Ramos (cell line): ENCODE data around the gene CD44.

Experiments used
- in situ Hi-C: fragments of 300-500 bp; cut with MboI; formaldehyde crosslinking; loops from one replicate; pipeline ENCODE4 v1.14.3; 2022; ENCODE audit warnings: low sequenced_read_pairs; ENCODE audit not compliant: unreplicated experiment

CD44 gene

GRCh38 chr11:35136311-35136710 lies 2.7 kb upstream of the CD44 start:
- in situ Hi-C loops, result no loop called here

DNA sequence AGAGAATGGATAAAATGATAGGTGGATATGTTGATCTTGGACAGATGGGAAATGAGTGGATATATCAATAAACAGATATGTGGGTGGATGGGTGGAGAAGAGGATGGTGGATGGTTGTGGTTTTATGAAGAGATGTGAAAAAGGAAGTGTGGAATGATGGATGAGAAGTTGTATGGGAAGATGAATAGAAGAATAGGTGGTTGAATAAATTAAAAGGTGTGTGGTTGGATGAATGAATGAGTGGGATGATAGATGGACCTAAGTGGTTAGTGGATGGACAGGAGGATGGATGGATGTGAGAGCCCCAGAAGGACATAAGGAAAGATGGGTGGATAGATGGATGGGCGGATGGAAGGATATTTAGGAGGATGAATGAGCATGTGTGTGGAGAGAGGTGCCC lies 913 bp upstream of the CD44 start:
- in situ Hi-C loops, result no loop called here

DNA sequence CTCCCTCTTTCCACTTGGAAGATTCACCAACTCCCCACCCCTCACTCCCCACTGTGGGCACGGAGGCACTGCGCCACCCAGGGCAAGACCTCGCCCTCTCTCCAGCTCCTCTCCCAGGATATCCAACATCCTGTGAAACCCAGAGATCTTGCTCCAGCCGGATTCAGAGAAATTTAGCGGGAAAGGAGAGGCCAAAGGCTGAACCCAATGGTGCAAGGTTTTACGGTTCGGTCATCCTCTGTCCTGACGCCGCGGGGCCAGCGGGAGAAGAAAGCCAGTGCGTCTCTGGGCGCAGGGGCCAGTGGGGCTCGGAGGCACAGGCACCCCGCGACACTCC lies 397 bp upstream of the CD44 start:
- in situ Hi-C loops, result no loop called here

GRCh38 chr11:35139722-35140282 lies 831 bp downstream of the CD44 start:
- in situ Hi-C loops, result no loop called here

- in situ Hi-C loops, result no loop called here
These were observed 2.1 kb downstream of the CD44 start for GRCh38 chr11:35141071-35141470.

DNA sequence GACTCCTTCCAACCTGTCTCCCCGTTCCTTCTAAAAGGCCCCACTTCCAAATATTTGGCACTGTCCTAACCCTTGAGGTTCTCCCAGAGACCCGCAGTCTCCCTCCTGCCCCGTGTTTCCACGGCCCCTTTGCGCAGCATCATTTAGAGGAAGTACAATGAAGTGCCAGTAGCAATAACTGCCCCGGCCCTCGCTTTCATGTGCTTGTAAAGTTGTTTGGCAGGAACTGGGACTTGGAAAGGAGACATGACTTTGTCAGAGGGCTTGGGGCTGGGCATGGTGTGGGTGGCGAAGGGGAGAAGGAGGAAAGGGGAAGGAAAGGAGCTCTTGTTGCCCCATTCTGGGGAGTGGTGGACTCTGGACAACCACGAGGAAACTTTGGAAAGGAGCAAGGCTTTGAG lies 2.6 kb downstream of the CD44 start:
- in situ Hi-C loops, result no loop called here

DNA sequence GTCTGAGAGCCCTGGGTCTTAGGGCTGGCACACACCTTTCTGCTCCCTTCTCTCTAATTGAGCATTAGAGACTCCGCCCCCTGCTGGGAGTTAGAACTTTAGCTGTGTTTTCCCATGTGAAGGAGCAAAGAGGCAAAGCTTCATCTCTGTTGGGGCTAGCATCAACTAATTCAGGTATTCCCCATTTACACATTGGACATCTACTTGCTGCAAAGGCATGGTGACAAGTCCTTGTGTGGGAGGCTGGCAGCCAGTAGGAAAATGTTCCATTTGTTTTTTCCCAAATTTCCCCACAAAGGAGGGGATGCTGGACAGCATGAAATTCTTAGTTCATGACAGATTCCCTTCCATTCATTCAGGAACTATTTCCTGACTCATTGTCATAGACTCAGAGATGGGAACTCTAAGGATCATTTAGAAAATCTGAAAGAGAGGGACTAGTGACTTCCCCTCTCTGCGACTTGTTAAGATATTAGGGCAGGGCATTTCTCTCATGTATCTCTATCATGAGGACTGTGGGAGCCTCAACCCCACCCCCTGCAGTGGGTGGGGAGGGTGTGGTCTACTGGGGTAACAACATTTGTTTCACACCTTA lies 3.6 kb downstream of the CD44 start:
- in situ Hi-C loops, result no loop called here

DNA sequence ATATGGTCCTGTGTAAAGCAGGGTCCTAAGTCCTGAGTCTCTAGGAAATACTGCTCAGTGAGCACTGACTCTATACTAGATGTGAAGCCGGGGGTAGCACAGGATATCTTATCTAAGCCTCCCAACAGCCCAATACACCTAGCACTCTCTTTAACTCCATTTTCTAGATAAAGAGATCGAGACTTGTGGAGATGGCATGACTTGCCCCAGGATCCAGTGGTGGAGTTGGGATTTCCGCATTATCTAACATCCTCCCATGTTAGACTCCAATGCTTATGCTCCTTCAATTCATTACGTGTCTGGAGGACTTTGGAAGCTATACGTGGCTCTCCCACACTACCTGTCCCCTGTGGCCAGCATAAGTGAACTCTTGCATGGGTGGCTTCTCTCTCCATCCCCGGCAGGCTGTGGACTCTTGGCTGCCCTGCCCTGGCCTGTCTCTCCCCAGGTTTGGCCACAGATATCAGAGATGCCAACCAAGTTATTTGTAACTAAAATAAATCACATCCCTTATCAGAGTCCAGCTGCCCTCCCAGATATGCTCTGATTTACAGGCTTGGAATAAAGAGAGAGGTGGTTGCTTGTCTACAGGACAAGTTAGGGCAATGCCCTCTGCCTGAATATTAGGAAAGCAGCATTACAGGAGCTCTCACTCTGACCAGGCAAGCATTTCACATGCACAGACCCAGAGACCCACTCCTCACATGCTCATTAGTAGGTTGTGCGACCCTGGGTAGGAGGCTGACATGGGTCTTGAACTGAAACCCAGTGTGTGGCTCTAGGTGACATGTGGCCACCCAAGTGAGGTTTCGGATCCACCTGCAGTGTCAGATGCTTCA lies 4.5 kb downstream of the CD44 start:
- in situ Hi-C loops, result no loop called here

DNA sequence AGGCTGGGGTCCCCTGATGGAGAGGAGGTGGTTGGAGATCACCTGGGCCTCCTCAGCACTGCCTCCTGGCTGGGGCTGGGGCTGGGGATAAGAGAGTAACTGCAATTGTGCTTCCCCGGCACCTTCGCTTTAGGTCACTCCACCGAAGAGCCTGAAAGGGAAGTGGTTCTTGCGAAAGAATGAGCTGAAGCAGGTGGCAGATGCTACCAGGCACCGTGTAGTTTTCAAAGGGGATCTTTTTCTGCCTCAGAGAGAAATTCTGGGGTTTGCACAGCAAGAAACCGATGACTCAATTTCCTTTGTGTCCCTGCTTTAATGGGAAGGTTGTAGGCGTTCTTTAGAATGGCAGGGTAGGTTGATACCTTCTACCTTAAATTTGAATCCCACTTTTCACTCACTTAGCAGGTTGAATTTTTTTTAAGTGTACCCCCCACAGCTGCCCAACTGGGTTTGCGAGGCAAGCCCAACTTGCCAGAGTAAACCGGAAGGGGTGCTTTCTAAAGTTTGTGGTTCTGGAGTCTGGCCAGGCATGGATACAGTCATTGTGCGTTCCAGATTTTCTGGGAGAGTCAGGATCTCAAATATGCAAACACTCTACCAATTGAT lies 5.3 kb downstream of the CD44 start:
- in situ Hi-C loops, result no loop called here

DNA sequence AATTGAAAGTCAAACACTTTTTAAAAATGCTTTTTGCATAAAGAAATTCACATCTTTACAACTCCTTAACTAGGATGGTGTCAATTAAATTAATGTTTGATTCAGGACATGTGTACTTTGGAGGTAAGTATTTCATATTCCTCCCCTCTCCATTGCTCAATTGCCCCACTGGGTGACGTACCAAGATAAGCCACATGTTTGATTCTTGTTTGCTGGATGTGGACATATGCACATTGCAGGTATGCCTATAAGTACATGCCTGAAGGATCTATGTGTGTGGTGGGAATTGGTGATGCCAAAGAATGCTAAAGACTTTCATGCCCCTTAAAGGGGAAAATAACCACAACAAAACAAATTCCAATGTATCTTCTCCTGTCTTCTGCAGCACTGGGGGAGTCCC lies 5.8 kb downstream of the CD44 start:
- in situ Hi-C loops, result no loop called here

DNA sequence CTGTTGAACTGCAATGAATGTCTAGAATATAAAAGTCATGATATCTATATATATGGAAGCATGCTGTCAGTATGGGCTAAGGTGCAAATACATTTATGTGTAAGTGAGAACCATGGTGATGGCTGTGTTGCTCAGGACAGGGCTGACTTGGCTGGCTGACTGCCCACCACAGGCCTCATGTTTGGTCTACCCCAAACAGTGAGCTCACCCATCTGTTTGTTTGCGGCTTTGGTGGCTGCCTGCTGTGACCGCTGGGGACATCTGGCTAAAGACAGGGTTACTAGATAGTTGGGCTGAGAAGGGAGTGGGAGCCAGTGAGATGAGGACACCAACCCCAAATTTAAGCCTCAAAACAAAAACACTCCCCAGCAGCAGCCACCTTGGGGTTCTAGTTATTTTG lies 6.3 kb downstream of the CD44 start:
- in situ Hi-C loops, result no loop called here

GRCh38 chr11:35146074-35146521 lies 7.1 kb downstream of the CD44 start:
- in situ Hi-C loops, result no loop called here

- in situ Hi-C loops, result no loop called here
These were observed 7.7 kb downstream of the CD44 start for GRCh38 chr11:35146711-35147110.

- in situ Hi-C loops, result no loop called here
These were observed 8.3 kb downstream of the CD44 start for GRCh38 chr11:35147235-35147634.

DNA sequence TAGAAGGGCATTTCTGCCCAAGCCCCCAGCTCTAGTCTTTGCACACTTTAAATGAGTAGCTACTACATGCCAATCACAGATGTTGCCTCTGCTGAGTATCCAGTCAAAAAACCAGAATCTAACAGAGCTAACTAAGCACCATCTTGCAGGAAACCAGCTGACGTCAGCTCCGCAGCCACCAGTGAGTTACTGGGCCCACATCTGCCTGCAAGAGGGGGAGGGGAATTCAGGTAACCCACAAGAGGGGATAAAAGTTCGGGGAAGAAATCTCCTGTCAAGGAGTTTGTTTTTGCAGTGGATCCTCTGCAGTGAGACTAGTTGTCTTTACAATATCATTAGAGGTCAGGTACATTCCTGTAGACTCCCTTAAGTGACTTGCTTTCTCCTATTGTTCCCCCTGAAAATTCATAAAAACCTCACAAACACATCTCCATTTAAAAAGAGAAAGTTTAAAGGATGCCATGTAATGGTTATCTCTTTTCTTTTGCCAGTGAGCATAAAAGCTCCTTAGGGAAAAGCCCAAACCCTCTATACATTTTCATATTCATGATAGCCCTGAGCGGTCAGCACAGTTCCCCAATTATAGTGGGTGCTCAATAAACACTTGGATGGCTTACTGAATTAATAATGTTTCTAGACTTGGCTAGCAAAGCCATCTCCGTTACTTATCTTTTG lies 9.3 kb downstream of the CD44 start:
- in situ Hi-C loops, result no loop called here

DNA sequence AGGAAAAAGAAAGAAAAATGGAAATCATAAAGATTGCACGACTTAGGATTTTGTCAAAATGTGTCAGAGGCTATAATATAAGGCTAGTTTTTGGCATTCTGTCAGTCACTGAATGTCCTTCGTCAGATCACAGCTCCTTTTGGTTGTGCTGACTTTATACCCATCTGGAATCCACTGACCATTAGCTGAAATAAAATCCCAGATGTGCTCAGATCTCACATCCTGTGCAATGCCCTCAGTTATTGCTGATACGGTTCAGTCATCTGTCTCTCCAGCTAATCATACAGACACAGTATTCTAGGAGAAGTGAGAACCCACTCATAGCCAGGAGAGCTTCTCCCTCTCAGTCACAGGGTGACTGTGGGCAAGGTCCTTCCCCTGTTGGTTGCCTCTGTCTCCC lies 11.5 kb downstream of the CD44 start:
- in situ Hi-C loops, result no loop called here

- in situ Hi-C loops, result no loop called here
These were observed 12.3 kb downstream of the CD44 start for GRCh38 chr11:35151241-35151640.

GRCh38 chr11:35151683-35152280 lies 12.8 kb downstream of the CD44 start:
- in situ Hi-C loops, result no loop called here

- in situ Hi-C loops, result no loop called here
These were observed 13.6 kb downstream of the CD44 start for GRCh38 chr11:35152575-35152974.

GRCh38 chr11:35153280-35153679 lies 14.3 kb downstream of the CD44 start:
- in situ Hi-C loops, result no loop called here
